ENCODE results near the gene RTKN.
A peak's percentile ranks its signal among the peaks of the same experiment; 100 is the strongest.

The RTKN gene

GRCh38 chr2:74421221-74421870, 20.4 kb downstream of the RTKN start, which contains the start of the genes C2orf81 and WDR54:
Gene C2orf81 (minus strand): TSS chr2:74421619. CDS start chr2:74421560, 59 bp downstream.
Gene WDR54 (plus strand): TSS chr2:74421730. CDS start chr2:74422154, 424 bp downstream.
- no peak for TF ChIP-seq ZNF274 (IDR thresholded peaks at IDR 0.05; ENCODE audit: low read depth, low read length)
- H3K4me3 ChIP-seq (ENCODE audit: low read length): peak within 1 kb of the TSS; percentile 69

DNA sequence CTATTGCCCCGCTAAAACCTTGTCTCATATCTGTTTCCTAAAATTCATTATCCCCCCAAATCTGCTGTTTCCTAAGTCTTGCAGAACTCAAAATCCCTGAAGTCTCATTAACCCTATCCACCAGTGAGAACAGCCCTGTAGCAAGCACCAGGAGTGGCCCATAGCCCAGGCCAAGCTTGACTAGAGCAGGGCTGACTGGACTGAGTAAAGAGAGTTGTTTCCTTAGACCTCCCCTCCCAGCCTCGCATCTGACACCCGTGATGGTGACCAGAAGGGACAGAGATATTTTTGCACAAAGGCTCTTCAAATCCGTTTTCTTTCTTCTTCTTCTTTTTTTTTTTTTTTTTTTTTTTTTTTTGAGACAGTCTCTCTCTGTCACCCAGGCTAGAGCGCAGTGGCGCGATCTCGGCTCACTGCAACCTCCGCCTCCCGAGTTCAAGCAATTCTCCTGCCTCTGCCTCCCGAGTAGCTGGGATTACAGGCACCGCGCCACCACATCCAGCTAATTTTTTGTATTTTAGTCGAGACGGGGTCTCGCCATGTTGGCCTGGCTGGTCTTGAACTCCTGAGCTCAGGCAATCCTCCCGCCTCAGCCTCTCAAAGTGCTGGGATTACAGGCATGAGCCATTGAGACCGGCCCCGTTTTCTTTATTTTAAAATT, 21.2 kb downstream of the RTKN start:
- peak overlapping the region; percentile 69 for H3K4me3 ChIP-seq (ENCODE audit: low read length)

- H3K4me3 ChIP-seq (ENCODE audit: low read length): no peak overlapping the region
- no peak for TF ChIP-seq ZNF274 (IDR thresholded peaks at IDR 0.05; ENCODE audit: low read depth, low read length)
These were observed 21.7 kb downstream of the RTKN start for GRCh38 chr2:74420006-74420405.

DNA sequence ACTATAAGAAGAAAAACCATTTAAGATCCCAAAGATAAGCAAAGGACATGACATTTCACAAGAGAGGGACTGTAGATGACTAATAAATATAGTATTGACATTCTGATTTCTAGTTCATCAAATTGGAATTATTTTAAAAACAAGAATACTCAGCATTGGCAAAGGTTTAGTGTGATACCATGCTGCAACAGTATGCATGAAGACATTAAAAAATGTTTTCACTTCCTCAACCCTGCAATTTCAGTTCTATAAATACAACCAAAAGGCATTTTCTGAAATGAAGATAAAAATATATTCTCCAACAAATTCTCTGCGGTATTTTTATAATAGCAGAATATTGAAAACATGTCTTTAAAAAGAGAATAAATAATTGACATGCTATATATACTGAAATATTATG, 22.4 kb downstream of the RTKN start:
- no peak overlapping the region for H3K4me3 ChIP-seq (ENCODE audit: low read length)
- TF ChIP-seq ZNF274 (IDR thresholded peaks at IDR 0.05; ENCODE audit: low read depth, low read length): no peak

DNA sequence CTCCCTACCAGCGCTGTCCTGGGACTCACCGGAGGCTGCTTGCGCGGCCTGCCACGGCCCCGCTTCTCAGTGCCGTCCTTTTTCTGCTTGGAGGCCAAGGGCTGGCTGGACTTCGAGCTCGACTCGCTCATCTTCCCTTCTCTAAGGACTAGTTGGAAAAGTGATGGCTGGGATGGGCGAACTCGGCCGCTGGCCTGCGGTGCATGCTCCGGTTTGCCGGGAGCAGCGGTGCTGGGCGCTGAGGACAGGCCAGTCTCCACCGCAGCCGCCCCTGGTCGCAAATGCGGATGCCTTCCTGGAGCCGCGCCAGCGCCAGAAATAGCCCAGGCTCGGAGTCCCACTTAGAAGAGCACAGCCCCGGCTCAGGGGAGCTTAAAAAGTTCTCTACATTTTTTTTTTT, 23.4 kb downstream of the RTKN start:
- TF ChIP-seq ZNF274 (IDR thresholded peaks at IDR 0.05; ENCODE audit: low read depth, low read length): no peak
- no peak overlapping the region; the same call in 1 of the 2 replicates for H3K4me3 ChIP-seq (ENCODE audit: low read length)

- H3K4me3 ChIP-seq (ENCODE audit: low read length): no peak overlapping the region
- no peak for TF ChIP-seq ZNF274 (IDR thresholded peaks at IDR 0.05; ENCODE audit: low read depth, low read length)
These were observed 24.0 kb downstream of the RTKN start for GRCh38 chr2:74417763-74418162.

DNA sequence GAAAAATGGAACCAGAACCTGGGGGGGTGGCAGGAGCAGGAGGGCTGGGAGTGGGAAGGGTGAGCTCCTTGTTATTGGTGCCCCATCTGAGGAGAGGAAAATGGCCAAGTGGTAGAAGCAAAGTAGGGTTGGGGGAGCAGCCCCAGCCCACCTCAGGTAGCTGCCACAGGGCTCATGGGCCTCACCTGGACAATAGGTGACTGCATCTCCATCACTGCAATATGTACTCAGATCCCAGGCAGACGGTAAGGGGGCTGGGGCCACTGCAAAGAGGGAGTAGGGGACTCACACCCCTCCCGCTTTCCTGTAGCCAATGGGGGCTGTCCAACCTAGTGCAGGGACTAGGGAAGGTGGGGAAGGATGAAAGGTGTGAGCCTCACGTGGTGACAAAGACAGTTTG, 24.5 kb downstream of the RTKN start:
- no peak overlapping the region for H3K4me3 ChIP-seq (ENCODE audit: low read length)
- TF ChIP-seq ZNF274 (IDR thresholded peaks at IDR 0.05; ENCODE audit: low read depth, low read length): no peak

GRCh38 chr2:74416778-74417177, 25.0 kb downstream of the RTKN start:
- no peak for TF ChIP-seq ZNF274 (IDR thresholded peaks at IDR 0.05; ENCODE audit: low read depth, low read length)
- no peak overlapping the region for H3K4me3 ChIP-seq (ENCODE audit: low read length)

DNA sequence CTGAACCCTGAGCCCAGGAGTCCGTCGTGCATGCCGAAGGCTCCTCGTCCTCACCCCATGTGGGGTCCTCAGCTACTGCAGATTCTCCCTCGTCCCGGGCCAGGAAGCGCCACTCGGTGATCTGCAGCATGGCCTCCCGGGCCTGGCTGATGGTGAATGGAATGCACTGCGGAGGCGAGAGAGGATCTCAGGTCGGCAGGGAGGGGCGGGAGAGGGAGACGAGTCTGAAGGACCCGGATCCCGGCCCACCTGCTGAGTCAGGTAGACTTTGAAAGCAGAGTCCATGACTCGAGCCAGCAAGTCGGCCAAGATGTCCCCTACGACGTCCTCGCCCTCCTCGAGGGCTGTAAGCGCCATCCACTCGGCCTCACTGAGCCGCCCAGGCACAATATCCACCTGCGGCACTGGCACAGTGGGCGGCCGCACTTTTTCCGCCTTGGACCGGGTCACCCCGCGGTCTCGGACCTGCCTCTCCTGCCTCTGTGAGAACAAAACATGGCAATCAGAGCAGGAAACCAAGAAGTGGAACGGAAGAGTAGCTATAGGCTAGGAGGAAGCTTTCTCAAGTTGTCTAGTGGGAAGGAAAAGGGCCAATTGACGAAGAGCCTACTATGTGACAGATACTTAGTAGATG, 25.9 kb downstream of the RTKN start:
- no peak for TF ChIP-seq ZNF274 (IDR thresholded peaks at IDR 0.05; ENCODE audit: low read depth, low read length)
- H3K4me3 ChIP-seq (ENCODE audit: low read length): peak overlapping the region; percentile 44; the same call in 1 of the 2 replicates

DNA sequence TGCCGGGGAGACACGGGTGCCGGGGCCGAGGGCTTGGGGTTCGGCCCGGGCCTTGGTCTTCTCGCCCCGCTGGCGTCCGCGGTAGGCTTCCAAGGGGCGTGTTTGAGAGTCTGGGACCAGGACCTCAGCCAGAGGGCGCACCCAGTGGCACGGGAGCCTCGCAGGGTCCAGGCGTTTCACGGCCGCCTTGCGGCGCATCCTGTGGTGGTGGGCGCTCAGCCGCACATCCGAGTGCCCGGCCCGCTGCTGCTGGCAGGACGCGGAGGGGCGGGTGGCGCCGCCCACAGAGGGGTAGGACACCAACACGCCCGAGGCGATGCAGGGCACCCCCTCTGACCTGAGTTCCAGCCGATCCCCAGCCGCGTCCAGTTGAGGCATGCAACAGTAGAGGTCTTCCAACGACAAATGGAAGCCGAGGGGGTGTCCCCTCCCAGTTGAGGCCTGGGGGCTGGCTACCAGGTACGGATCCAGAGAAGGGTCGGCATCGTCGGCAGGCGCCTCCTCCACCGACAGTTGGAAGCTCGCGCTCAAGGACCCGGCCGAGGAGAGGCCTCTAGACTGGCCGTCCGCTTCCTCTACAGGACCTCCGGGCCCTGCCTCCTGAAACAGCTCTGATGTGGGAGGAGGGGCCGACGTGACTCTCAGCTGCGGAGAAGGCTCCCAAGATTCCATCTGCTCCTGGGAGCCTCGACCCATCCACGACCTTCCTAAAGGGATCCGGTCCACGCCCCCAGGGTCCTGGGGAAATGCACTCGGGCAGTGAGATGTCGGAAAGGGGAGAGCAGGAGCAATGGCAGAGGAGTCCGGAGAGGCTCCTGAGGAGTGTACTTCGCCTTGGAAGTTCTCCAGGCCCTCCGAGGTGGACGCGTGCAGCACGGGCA, 26.6 kb downstream of the RTKN start:
- no peak for TF ChIP-seq ZNF274 (IDR thresholded peaks at IDR 0.05; ENCODE audit: low read depth, low read length)
- peak overlapping the region; percentile 44; the same call in 1 of the 2 replicates for H3K4me3 ChIP-seq (ENCODE audit: low read length)

DNA sequence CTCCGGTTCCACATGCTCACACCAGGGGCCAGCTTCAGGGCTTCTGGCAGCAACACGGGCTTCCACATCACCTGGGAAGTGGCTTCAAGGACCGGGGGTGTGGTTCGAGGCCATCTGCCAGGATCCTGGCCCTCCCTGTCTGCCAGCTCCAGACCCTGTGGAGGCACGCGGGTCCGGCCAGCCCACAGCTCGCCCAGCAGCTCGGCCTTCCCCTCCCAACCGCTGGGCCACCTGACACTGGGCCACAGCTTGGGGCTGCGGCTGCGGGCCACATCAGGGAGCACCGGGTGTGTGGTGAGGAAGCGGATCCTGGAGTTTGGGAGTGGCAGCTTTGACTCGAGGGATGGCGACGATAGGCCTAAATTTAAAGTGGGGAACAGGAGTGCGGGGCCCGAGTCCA, 27.3 kb downstream of the RTKN start:
- no peak overlapping the region; the same call in 1 of the 2 replicates for H3K4me3 ChIP-seq (ENCODE audit: low read length)
- TF ChIP-seq ZNF274 (IDR thresholded peaks at IDR 0.05; ENCODE audit: low read depth, low read length): no peak

GRCh38 chr2:74413001-74413698, 28.6 kb downstream of the RTKN start:
- TF ChIP-seq ZNF274 (IDR thresholded peaks at IDR 0.05; ENCODE audit: low read depth, low read length): no peak
- no peak overlapping the region for H3K4me3 ChIP-seq (ENCODE audit: low read length)

- TF ChIP-seq ZNF274 (IDR thresholded peaks at IDR 0.05; ENCODE audit: low read depth, low read length): no peak
- no peak overlapping the region for H3K4me3 ChIP-seq (ENCODE audit: low read length)
These were observed 34.1 kb downstream of the RTKN start for GRCh38 chr2:74407682-74408081.

Data from GM08714 (cell line).